GM18499 (cell line): ENCODE results near the gene THTPA.
A peak's percentile ranks its signal among the peaks of the same experiment; 100 is the strongest.
"Not testable (repeated sequence)": the region's sequence is repeated elsewhere in the genome, so short reads cannot be mapped to it uniquely, and the experiment has no call there.

Experiments used
- ATAC-seq: cut with Tn5 transposase; IDR thresholded peaks from one replicate; pipeline ENCODE4 v1.9.1; 2021; ENCODE audit warnings: moderate number of reproducible peaks; ENCODE audit not compliant: insufficient read depth, unreplicated experiment

THTPA gene

DNA sequence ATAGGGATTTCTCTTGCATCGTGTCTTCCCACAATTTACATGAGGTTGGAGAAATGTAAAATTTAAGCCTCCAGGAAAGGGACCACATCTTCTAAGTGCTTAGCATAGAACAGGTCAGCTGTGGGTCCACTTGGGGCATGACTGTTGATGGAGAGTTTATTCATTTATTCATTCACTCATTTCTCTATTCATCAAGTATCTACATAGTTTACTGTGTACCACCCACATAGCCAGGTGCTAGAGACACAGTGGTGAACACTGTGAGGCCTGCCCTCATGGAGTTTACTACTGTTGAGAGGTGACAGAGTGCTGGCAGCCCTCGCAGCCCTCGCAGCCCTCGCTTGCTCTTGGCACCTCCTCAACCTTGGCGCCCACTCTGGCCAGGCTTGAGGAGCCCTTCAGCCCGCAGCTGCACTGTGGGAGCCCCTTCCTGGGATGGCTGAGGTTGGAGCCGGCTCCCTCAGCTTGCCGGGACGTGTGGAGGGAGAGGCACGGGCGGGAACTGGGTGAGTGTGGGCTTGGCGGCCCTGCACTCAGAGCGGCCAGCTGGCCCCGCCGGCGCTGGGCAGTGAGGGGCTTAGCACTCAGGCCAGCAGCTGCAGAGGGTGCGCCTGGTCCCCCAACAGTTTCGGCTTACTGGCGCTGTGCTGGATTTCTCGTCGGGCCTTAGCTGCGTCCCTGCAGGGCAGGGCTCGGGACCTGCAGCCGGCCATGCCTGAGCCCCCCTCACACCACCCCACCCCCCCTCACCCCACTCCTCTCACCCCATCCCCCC is 24.3 kb downstream of the THTPA start:
- ATAC-seq, result no peak

DNA sequence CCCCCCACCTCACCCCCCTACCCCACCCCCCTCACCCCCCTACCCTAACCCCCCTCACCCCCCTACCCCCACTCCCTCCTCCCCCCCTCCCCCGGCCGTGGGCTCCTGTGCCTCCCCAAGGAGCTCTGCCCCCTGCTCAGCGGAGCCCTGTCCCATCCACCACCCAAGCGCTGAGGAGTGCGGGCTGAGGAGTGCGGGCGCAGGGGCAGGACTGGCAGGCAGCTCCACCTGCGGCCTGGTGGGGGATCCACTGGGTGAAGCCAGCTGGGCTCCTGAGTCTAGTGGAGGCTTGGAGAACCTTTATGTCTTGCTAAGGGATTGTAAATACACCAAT is 24.8 kb downstream of the THTPA start:
- ATAC-seq, result no peak

DNA sequence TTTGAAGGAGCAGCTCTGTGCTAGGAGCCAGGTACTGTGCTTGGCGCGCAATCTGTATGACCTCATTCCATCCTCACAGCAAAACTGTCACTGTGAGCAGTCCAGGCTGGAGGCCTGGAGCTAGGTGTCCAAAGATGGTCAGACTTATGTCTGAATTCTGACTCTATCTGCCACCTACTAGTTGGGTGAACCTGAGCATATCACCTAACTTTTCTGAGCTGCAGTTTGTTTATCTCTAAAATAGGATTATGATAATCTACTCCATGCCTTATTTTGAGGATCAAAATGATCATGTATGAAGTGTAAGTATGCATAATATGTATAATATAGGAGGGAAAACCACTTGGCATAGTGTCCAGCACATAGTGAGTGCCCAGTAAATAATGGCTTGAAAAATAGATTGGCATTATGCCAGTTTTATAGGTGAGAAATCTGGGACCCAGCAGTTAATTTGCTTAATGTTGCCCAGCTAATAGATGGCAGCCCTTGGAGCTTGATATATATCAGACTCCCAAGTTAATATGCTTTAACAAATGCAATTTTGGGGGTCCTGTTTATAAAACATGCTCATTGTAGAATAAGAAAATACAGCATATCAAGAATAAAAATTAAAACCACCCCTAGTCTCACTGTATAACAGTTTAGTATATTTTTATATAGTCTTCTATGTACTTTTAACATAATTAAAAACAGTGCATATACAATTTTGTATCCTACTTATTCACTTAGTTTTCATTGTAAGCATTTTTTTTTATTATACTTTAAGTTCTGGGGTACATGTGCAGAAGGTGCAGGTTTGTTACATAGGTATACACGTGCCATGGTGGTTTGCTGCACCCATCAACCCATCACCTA is 27.1 kb downstream of the THTPA start:
- no peak for ATAC-seq

DNA sequence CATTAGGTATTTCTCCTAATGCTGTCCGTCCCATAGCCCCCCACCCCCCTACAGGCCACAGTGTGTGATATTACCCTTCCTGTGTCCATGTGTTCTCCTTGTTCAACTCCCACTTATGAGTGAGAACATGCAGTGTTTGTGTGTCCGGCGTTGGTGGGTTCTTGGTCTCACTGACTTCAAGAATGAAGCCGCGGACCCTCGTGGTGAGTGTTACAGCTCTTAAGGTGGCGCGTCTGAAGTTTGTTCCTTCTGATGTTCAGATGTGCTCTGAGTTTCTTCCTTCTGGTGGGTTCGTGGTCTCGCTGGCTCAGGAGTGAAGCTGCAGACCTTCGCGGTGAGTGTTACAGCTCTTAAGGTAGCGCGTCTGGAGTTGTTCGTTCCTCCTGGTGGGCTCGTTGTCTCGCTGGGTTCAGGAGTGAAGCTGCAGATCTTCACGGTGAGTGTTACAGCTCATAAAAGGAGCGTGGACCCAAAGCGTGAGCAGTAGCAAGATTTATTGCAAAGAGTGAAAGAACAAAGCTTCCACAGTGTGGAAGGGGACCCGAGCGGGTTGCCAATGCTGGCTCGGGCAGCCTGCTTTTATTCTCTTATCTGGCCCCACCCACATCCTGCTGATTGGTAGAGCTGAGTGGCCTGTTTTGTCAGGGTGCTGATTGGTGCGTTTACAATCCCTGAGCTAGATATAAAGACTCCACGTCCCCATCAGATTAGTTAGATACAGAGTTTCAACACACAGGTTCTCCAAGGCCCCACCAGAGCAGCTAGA is 27.9 kb downstream of the THTPA start:
- ATAC-seq, result not testable (repeated sequence)

DNA sequence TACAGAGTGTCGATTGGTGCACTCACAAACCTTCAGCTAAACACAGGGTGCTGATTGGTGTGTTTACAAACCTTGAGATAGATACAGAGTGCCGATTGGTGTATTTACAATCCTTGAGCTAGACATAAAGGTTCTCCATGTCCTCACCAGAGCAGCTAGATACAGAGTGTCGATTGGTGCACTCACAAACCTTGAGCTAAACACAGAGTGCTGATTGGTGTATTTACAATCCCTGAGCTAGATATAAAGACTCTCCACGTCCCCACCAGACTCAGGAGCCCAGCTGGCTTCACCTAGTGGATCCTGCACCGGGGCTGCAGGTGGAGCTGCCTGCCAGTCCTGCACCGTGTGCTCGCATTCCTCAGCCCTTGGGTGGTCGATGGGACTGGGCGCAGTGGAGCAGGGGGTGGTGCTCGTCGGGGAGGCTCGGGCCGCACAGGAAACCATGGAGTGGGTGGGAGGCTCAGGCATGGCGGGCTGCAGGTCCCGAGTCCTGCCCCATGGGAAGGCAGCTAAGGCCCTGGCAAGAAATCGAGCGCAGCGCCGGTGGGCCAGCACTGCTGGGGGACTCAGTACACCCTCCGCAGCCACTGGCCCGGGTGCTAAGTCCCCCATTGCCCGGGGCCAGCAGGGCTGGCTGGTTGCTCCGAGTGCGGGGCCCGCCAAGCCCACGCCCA is 28.6 kb downstream of the THTPA start:
- ATAC-seq, result not testable (repeated sequence)

DNA sequence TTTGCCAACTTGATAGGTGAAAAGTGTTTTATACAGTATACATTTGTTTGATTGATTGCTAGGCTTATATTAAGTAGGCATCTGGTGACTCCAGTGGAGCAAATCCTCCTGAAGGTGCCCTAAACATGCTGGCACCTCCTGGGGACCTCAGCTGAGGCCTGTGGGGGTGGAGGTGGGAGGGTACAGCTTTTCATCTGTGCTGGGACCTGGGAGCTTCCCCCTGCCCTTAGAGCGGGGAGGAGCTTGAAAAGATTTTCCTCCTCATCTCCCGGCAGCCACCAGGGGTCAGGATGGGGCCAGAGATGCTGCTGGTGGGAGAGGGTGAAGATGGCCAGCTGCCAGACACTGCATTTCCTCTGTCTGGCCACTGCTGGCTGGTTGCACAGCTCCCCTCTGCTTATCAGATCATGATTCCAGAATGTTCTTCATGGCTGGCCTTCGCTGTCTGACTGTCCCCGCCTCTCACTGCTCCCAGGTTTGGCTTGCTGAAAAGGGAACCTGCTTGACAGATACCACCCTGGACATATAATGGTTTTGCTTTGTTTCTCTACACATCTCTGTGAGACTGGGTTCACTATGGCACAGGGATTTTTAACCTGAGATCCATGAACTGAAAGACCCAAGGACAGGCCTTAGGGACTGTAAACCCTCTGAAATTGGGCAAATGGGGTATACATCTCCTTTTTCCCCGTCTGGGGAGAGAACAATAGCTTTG is 33.0 kb downstream of the THTPA start:
- ATAC-seq, result peak; percentile 91

DNA sequence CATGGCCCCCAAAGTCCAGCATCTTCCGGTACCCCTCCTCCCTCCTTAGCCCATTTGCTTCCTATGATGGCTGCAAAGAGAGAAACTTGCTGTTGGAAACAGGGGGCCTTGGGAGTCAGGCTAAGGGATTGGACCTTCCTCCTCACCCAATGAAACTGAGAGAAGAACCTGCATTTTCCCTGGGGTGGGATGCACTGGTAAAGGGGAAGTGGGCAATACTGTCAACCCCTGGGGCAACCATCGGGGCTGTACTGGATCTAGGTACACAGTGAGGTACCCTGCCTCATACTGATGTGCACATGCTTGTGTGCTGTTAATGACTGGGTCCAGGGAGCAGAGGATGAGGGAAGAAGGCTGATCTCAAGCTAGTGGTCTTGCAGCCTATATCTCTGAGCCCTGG is 33.5 kb downstream of the THTPA start:
- ATAC-seq, result no peak

DNA sequence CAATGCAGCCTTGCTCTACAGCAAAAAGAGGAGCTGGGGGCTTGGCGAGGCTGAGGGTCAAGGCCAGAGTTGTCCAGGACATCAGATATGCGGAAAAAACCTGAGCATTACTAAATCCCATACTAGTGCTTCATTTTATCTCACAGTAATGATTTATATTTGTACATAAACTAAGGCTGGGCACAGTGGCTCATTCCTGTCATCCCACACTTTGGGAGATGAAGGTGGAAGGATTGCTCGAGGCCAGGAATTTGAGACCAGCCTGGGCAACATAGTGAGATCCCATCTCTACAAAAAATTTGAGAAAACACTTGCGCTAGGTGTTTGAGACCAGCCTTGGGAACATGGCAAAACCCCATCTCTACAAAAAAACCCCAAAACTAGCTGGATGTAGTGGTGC is 34.1 kb downstream of the THTPA start:
- ATAC-seq, result no peak

DNA sequence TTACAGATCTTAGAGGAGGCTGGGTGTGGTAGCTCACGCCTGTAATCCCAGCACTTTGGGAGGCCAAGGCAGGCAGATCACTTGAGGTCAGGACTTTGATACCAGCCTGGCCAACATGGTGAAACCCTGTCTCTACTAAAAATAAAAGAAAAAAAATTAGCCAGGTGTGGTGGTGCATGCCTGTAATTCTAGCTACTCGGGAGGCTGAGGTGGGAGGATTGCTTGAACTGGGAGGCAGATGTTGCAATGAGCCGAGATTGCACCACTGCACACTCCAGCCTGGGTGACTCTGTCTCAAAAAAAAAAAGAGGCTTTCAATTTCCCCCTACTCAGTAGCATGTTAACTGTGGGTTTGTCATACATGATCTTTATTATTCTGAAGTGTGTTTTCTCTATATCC is 38.1 kb downstream of the THTPA start:
- not testable (repeated sequence) for ATAC-seq

DNA sequence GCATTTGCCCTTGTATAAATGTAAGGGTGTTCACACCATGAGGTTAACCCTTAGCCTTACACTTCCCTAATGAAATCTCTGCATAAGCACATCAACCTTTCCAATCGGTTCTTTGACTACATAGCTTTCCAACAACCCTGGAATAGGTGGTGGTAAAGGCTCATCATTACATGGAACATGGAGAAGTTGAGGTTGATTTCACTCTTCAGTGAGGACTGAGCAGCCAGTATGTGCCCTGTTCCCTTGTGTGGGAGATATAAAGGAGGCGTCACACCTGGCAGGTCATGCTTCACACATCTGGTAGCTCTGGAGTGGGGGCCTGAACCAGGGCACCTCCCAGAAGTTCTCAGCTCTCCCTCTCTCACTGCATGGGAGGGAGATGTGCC is 44.2 kb downstream of the THTPA start:
- ATAC-seq, result no peak

DNA sequence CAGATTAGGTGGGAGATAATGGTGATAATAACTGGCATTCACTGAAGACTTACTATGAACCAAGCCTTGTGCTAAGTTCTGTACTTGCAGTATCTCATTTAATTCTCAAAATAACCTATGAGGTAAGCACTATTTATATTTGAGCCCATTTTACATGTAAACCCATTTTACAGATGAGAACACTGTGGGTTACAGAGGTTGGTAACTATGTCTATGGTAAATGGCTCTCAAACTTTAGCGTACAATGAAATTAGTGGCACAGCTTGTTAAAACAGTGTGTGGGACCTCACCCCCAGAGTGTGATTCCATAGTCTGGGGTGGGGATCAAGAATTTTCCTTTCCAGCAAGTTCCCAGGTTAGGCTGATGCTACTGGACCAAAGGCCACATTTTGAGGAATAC is 44.7 kb downstream of the THTPA start:
- no peak for ATAC-seq

DNA sequence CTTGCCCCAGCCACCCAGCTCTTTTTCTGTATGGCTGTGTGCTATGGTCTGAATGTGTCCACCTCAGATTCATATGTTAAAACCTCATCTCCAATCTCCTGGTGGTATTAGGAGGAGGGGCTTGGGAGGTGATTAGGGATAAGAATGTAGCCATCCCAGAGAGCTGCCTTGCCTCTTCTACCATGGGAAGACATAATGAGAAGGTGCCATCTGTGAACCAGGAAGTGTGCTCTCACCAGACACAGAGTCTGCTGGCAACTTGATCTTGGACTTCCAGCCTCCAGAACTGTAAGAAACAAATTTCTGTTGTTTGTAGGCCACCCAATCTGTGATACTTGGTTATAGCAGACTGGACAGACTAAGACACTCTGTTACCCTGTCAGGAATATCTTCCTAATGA is 45.4 kb downstream of the THTPA start:
- no peak for ATAC-seq

DNA sequence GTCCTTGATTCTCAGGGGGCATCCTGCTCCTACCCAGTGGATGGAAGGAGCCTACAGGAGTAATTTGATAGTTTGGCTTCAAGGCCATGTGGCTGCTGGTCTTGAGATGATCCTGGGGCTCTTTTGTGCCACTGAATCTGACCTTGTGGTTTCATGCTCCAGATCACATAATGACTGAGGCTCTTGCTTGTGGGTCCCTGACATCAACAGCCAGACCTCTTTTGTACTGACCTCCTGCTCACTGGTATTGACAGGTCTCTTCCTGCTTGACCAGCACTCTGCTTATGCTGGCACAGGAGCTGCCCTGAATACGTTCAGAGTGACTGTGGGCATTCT is 45.7 kb downstream of the THTPA start:
- ATAC-seq, result no peak

DNA sequence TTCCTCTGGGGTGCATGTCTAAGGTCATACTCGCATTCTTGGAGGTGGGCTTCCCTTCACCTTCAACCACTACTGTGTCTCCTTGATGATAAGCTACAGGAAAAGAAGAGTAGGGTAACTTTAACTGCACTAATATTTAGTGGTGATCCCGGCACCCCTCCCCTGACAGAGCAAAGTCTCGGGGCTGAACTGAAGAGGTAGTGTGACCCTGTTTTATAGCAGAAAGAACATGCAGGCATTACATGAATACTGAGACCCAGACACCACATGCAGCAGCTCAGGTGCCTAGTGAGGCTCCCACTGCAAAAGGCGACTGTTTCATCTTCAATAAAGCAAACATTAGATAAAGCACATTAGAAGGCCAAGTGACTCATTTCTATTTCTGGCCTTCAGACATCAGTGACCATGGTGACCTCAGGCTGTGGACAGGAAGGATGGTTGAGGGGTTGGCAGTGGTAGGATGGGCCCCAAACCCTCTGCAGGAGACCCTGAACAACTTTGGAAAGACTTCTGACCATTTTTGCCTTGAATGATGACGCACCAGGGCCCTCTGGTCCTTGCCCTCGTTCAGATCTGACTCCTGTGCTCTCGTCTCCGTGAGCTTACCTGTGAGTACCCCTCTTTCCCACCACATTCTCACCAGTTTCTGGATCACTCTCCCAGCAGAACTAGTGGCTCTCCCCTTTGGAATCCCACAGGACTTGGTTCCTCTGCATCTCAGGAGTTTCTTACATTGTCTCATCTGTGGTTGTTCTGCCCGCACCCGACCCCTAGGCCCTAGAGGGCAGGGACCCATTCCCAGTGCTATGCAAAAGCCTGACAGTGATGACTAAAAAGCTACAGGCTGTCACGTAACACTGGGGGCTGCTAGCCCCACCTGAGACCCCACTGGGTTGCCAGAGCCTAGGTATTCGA is 46.4 kb downstream of the THTPA start:
- no peak for ATAC-seq

DNA sequence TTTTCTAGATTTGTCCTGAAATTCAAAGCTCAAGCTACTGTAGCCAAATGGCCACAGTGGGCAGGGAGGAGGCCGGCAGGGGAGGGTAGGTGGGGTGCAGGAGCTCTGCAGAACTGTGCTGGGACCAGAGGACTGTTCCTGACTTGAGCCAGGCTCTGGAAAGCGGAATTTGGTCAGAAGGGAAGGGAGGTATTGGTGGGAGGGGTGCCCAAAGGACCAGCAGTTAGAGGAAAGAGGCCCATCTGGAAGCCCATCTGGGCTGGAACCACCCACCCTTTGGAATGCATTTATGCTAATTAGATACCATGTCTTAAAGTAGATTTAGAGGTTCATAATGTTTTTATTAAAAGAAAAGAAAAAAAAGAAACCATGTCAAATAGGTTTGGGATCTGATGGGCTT is 47.0 kb downstream of the THTPA start:
- no peak for ATAC-seq

DNA sequence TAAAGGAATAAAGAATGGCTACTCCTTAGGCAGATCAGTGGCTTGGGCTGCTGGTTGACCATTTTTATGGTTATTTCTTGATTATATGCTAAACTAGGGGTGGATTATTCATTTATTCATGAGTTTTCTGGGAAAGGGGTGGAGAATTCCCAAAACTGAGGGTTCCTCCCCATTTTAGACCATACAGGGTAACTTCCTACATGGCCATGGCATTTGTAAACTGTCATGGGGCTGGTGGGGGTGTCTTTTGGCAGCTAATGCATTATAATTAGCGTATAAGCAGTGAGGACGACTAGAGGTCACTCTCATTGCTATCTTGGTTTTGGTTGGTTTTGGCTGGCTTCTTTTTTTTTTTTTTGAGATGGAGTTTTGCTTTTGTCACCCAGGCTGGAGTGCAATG is 48.1 kb downstream of the THTPA start:
- no peak for ATAC-seq

DNA sequence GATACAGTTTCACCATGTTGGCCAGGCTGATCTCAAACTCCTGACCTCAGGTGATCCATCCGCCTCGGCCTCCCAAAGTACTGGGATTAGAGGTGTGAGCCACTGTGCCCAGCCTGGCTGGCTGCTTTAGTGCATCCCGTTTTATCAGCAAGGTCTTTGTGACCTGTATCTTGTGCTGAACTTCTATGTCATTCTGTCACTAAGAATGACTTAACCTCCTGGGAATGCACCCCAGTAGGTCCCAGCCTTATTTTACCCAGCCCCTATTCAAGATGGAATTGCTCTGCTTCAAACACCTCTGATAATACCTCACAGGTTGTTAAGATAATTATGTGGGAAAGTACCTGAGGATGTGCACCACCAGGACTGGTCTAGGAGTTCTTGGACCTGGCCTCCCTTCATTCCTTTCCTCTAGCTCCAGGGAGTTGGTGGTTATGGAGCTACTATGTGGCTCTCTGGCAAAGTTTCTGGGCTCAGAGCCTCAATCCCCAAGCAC is 48.7 kb downstream of the THTPA start:
- no peak for ATAC-seq

DNA sequence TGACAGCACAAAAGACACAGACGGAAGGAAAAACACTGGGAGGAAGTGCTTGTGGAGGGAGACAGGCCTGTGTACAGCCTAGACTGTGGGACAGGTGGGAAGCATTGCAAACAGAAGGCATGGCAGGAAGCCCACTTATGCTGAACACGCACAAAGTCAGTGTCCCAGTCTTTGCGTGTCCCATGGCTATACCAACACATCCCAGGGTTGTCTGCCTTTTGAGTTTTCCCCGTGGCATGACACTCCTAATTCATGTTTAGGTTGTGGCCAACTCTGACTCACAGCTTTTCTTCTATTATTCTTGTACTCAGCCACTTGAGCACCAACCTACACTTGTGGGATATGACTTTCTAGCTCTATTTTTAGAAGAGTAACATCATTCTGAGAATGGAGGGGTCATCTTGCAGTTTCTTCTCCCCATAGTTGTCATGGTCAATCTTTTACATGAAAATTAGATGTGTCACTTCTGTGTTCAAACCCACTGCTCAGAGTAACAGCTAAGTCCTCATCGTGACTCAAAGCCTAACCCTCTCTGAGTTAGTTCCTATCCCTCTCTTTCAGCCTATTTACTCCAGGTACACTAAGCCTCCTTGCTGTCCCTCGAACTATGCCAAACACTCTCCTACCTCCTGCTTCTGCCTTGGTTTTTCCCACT is 50.0 kb downstream of the THTPA start:
- peak; percentile 82 for ATAC-seq
